Activated effector memory CD4-positive, alpha-beta T cell treated with anti-CD3 and anti-CD28 coated beads, Interleukin-2, amount 50 U/mL, for 16 hours (primary cell): Measurements from ENCODE around the gene KPNA4.
A peak's percentile ranks its signal among the peaks of the same experiment; 100 is the strongest.

Experiments
- DNase-seq: peaks from one replicate; pipeline ENCODE4 v3.0.0-alpha.2; 2020

KPNA4 gene

GRCh38 chr3:160449636-160450598 is 115.5 kb downstream of the KPNA4 start, which contains the start of gene TRIM59:
TSS of gene TRIM59 (minus strand) at chr3:160449786. CDS start at chr3:160439183, 10,603 bp downstream.
- peak; percentile 99 for DNase-seq

GRCh38 chr3:160448845-160449635 is 116.3 kb downstream of the KPNA4 start:
- DNase-seq: no peak

GRCh38 chr3:160447544-160447943 is 117.8 kb downstream of the KPNA4 start:
- no peak for DNase-seq

- DNase-seq: no peak
Measured at GRCh38 chr3:160446522-160447056, 118.8 kb downstream of the KPNA4 start.

GRCh38 chr3:160445854-160446253 is 119.5 kb downstream of the KPNA4 start:
- DNase-seq: no peak
